ENCODE results near the gene FOXE1. TPM values are rescaled to one million over a fixed set of nuclear protein-coding genes. Genes with fewer than 3 reads are reported as not detected.

The FOXE1 gene
- total and polyA plus RNA-seq, 4 donors: not detected

DNA sequence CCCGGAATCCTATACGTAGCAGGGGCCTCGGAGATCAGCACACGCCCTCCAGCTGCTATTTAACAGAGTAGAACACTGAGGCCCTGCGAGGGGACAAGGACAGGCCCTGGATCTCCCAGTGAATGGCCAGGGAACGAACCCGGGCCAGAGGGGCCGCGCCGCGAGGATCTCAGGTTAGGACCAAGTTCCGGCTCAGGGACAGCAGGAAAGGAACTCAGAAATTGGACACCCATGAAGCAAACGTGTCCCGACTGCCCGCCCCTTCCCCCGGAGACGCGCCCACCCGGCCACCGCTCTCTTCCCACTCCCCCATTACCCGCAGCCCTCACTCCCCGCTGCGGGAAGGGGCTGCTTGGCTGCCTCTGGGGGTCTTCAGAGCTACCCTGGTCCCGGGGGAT, 1.0 kb upstream of the FOXE1 start:
- no peak for TF ChIP-seq YY1 (IDR thresholded peaks at IDR 0.05)
- TF ChIP-seq, protein P1, sequence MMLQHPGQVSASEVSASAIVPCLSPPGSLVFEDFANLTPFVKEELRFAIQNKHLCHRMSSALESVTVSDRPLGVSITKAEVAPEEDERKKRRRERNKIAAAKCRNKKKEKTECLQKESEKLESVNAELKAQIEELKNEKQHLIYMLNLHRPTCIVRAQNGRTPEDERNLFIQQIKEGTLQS (IDR thresholded peaks at IDR 0.05): no peak
- no peak for TF ChIP-seq HNF4G (IDR thresholded peaks at IDR 0.05)
- no peak for TF ChIP-seq FOXA1 (IDR thresholded peaks at IDR 0.05)
- no peak for TF ChIP-seq RXRA (IDR thresholded peaks at IDR 0.05)
- TF ChIP-seq ZBTB33 (IDR thresholded peaks at IDR 0.05): no peak
- TF ChIP-seq TAF1 (conservative IDR thresholded peaks at IDR 0.05): no peak
- TF ChIP-seq SP1 (IDR thresholded peaks at IDR 0.05): no peak
- TF ChIP-seq FOXA2 (IDR thresholded peaks at IDR 0.05): no peak
- no peak for TF ChIP-seq NR2F2 (IDR thresholded peaks at IDR 0.05)
- TF ChIP-seq, protein P2, sequence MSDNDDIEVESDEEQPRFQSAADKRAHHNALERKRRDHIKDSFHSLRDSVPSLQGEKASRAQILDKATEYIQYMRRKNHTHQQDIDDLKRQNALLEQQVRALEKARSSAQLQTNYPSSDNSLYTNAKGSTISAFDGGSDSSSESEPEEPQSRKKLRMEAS (IDR thresholded peaks at IDR 0.05): no peak
- no peak for TF ChIP-seq GABPA (IDR thresholded peaks at IDR 0.05 in 1 of 2, conservative IDR thresholded peaks at IDR 0.05 in 1 of 2)
- TF ChIP-seq JUND (IDR thresholded peaks at IDR 0.05): no peak
- no peak for TF ChIP-seq HNF4A (conservative IDR thresholded peaks at IDR 0.05)
- DNase-seq (ENCODE audit: low spot score): no peak
- peaks cover 13 to 43% (median 27%) of the 10 kb centered on the region in 4 donors for H3K27me3 ChIP-seq (ENCODE audit: control insufficient read depth in 4 of 4, insufficient read depth in 4 of 4, low read length in 3 of 4)
- peaks cover 12 to 29% (median 25%) of the 10 kb centered on the region in 4 donors for H3K4me1 ChIP-seq (ENCODE audit: control insufficient read depth in 4 of 4, insufficient read depth in 4 of 4, low read length in 3 of 4)
- H3K9me3 ChIP-seq (ENCODE audit: control insufficient read depth in 4 of 4, low read length in 3 of 4): peaks cover 0 to 12% (median 0%) of the 10 kb centered on the region in 4 donors
- no peak overlapping the region for H3K27ac ChIP-seq (ENCODE audit: low read depth in 1 of 2, low read length in 2 of 2)
- no peak overlapping the region for H3K9ac ChIP-seq (ENCODE audit: low read depth in 1 of 2, low read length in 2 of 2)
- WGBS: 6% methylated on average over 24 of the region's 24 CpGs
- peak overlapping the region in 1 of 3 donors; percentile 11 for H3K4me3 ChIP-seq (ENCODE audit: low read depth in 1 of 3, low read length in 3 of 3)
- H3K36me3 ChIP-seq (ENCODE audit: control insufficient read depth in 4 of 4, insufficient read depth in 3 of 4, low read depth in 1 of 4, low read length in 3 of 4): no peaks in the 10 kb centered on the region

- Histone ChIP-seq H3K9ac (ENCODE audit: low read depth in 1 of 2, low read length in 2 of 2) (no peak overlapping the region), H3K36me3 (ENCODE audit: control insufficient read depth in 4 of 4, insufficient read depth in 3 of 4, low read depth in 1 of 4, low read length in 3 of 4) (no peaks in the 10 kb centered on the region), H3K9me3 (ENCODE audit: control insufficient read depth in 4 of 4, low read length in 3 of 4) (peaks cover 0 to 12% (median 0%) of the 10 kb centered on the region in 4 donors), H3K4me3 (ENCODE audit: low read depth in 1 of 3, low read length in 3 of 3) (peak overlapping the region in 1 of 3 donors; percentile 47), H3K4me1 (ENCODE audit: control insufficient read depth in 4 of 4, insufficient read depth in 4 of 4, low read length in 3 of 4) (peaks cover 12 to 29% (median 25%) of the 10 kb centered on the region in 4 donors), H3K27ac (ENCODE audit: low read depth in 1 of 2, low read length in 2 of 2) (no peak overlapping the region), H3K27me3 (ENCODE audit: control insufficient read depth in 4 of 4, insufficient read depth in 4 of 4, low read length in 3 of 4) (peaks cover 15 to 43% (median 26%) of the 10 kb centered on the region in 4 donors)
- 6% methylated on average over 34 of the region's 34 CpGs for WGBS
- TF ChIP-seq EGR1 (IDR thresholded peaks at IDR 0.05; ENCODE audit: low read depth in 2 of 2) (no peak), SP1 (IDR thresholded peaks at IDR 0.05) (no peak), TAF1 (conservative IDR thresholded peaks at IDR 0.05) (no peak), JUND (IDR thresholded peaks at IDR 0.05) (no peak), GABPA (IDR thresholded peaks at IDR 0.05 in 1 of 2, conservative IDR thresholded peaks at IDR 0.05 in 1 of 2) (no peak), ZBTB33 (IDR thresholded peaks at IDR 0.05) (no peak), HNF4A (conservative IDR thresholded peaks at IDR 0.05) (no peak), RAD21 (IDR thresholded peaks at IDR 0.05) (no peak), CTCF (IDR thresholded peaks at IDR 0.05; ENCODE audit: low read depth, low read length, missing input control) (no peak), FOXA2 (IDR thresholded peaks at IDR 0.05) (no peak), YY1 (IDR thresholded peaks at IDR 0.05) (no peak), NR2F2 (IDR thresholded peaks at IDR 0.05) (no peak), HNF4G (IDR thresholded peaks at IDR 0.05) (no peak)
- TF ChIP-seq, protein P3, sequence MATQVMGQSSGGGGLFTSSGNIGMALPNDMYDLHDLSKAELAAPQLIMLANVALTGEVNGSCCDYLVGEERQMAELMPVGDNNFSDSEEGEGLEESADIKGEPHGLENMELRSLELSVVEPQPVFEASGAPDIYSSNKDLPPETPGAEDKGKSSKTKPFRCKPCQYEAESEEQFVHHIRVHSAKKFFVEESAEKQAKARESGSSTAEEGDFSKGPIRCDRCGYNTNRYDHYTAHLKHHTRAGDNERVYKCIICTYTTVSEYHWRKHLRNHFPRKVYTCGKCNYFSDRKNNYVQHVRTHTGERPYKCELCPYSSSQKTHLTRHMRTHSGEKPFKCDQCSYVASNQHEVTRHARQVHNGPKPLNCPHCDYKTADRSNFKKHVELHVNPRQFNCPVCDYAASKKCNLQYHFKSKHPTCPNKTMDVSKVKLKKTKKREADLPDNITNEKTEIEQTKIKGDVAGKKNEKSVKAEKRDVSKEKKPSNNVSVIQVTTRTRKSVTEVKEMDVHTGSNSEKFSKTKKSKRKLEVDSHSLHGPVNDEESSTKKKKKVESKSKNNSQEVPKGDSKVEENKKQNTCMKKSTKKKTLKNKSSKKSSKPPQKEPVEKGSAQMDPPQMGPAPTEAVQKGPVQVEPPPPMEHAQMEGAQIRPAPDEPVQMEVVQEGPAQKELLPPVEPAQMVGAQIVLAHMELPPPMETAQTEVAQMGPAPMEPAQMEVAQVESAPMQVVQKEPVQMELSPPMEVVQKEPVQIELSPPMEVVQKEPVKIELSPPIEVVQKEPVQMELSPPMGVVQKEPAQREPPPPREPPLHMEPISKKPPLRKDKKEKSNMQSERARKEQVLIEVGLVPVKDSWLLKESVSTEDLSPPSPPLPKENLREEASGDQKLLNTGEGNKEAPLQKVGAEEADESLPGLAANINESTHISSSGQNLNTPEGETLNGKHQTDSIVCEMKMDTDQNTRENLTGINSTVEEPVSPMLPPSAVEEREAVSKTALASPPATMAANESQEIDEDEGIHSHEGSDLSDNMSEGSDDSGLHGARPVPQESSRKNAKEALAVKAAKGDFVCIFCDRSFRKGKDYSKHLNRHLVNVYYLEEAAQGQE (IDR thresholded peaks at IDR 0.05): no peak
- TF ChIP-seq, protein P1 (IDR thresholded peaks at IDR 0.05): no peak
- TF ChIP-seq, protein P2 (IDR thresholded peaks at IDR 0.05): no peak
- peak; percentile 32 for DNase-seq (ENCODE audit: low spot score)
Measured at GRCh38 chr9:97852399-97853055, 499 bp upstream of the FOXE1 start.

Measured in liver (tissue), 9 donors.